GM12878 (cell line): Measurements from ENCODE around the gene RPL29. TPM values are rescaled to one million over a fixed set of nuclear protein-coding genes. Genes with fewer than 3 reads are reported as not detected.

Experiments used
- ATAC-seq: fragments of 200-7000 bp; cut with Tn5 transposase; 3 replicates; pipeline ENCODE4 v1.9.1; 2020; ENCODE audit warnings: mild to moderate bottlenecking, moderate library complexity
- BruUV-seq: library from RNA; stranded (reverse); fragments of 400-500 nt; replicated peaks from 2 replicates; lab custom pipeline; 2021; lab: Mats Ljungman, UMichigan
- CTCF ChIA-PET: fragments of 300-600 bp; sonication (Branson Sonifier 250); formaldehyde crosslinking; extraction: SDS; loops from one replicate; lab custom pipeline; 2021; ENCODE audit warnings: inconsistent platforms; lab: Yijun Ruan, JAX
- POLR2A ChIA-PET: fragments of 350-600 bp; formaldehyde crosslinking; extraction: SDS; loops from one replicate; lab custom pipeline; 2021; ENCODE audit warnings: inconsistent platforms; lab: Charles Lee
- RAD21 ChIA-PET: fragments of 300-600 bp; sonication (Branson Sonifier 250); formaldehyde crosslinking; loops from one replicate; lab custom pipeline; 2023; ENCODE audit warnings: antibody characterized with exemption; ENCODE audit not compliant: unreplicated experiment; lab: Charles Lee
- SMC1A ChIA-PET: fragments of 300-600 bp; sonication (Branson Sonifier 250); formaldehyde crosslinking; loops from one replicate; lab custom pipeline; 2023; ENCODE audit not compliant: unreplicated experiment, uncharacterized antibody; lab: Charles Lee
- DNase-seq: peaks from one replicate; pipeline ENCODE4 v3.0.0-alpha.2; 2011; ENCODE audit warnings: low read depth, low spot score
- FAIRE-seq: peaks from 3 replicates; lab custom pipeline; 2011; peaks lifted over from hg19 to GRCh38; lab: Jason Lieb, UNC
- H2AFZ ChIP-seq: 2 replicates; pipeline ENCODE4 v1.6.0; 2011; ENCODE audit warnings: low read depth, low read length, control low read depth; ENCODE audit not compliant: control insufficient read depth
- H3K27ac ChIP-seq: 2 replicates; pipeline ENCODE4 v1.5.1; 2011; ENCODE audit warnings: control low read depth; ENCODE audit not compliant: control insufficient read depth, insufficient read depth
- H3K27me3 ChIP-seq, 2 experiments: replicated peaks in 1 of 2; 2 replicates each; pipeline versions ENCODE4 v1.6.0 to v1.6.1; 2011; ENCODE audit warnings: low read length in 1 of 2; ENCODE audit not compliant: control insufficient read depth in 2 of 2, insufficient read depth in 2 of 2
- H3K36me3 ChIP-seq, 2 experiments: 2 replicates each; pipeline ENCODE4 v1.5.1; 2011; ENCODE audit warnings: low read length in 1 of 2; ENCODE audit not compliant: control insufficient read depth in 2 of 2, insufficient read depth in 2 of 2
- H3K4me1 ChIP-seq: 2 replicates; pipeline ENCODE4 v1.6.1; 2011; ENCODE audit warnings: mild to moderate bottlenecking, low read length, moderate library complexity, mixed read lengths; ENCODE audit not compliant: control insufficient read depth, insufficient read depth
- H3K4me2 ChIP-seq: 2 replicates; pipeline ENCODE4 v1.6.0; 2011; ENCODE audit warnings: control low read depth; ENCODE audit not compliant: control insufficient read depth, insufficient read depth
- H3K4me3 ChIP-seq: fragments of 200-600 bp; sonication (generic); 2 replicates; pipeline ENCODE4 v1.5.1; 2016
- H3K79me2 ChIP-seq: 2 replicates; pipeline ENCODE4 v1.6.0; 2011; ENCODE audit warnings: low read length; ENCODE audit not compliant: control insufficient read depth, insufficient read depth
- H3K9ac ChIP-seq: 2 replicates; pipeline ENCODE4 v1.8.0; 2011; ENCODE audit warnings: low read length, control low read depth, mixed read lengths; ENCODE audit not compliant: control insufficient read depth, insufficient read depth
- H3K9me3 ChIP-seq: replicated peaks from 3 replicates; pipeline ENCODE4 v1.5.1; 2011; ENCODE audit warnings: mild to moderate bottlenecking, low read length; ENCODE audit not compliant: control insufficient read depth, insufficient read depth
- H4K20me1 ChIP-seq: 2 replicates; pipeline ENCODE4 v1.6.0; 2011; ENCODE audit not compliant: control insufficient read depth, insufficient read depth
- ATF7 ChIP-seq: fragments of 450-650 bp; IDR thresholded peaks from 2 replicates; pipeline ENCODE4 v1.6.1; 2016; ENCODE audit warnings: low read depth, mild to moderate bottlenecking
- GABPA ChIP-seq: IDR thresholded peaks from 2 replicates; pipeline ENCODE4 v1.6.1; 2014; ENCODE audit warnings: antibody characterized with exemption, low read depth, mild to moderate bottlenecking, inconsistent platforms
- HDAC2 ChIP-seq: fragments of 200-600 bp; sonication (generic); IDR thresholded peaks from 2 replicates; pipeline ENCODE4 v1.6.1; 2017
- IKZF1 ChIP-seq: fragments of 450-650 bp; conservative IDR thresholded peaks from 2 replicates; pipeline ENCODE4 v1.6.1; 2017; ENCODE audit warnings: antibody characterized with exemption, mild to moderate bottlenecking
- MEF2B ChIP-seq: fragments of 450-650 bp; IDR thresholded peaks from 2 replicates; pipeline ENCODE4 v1.6.1; 2018; ENCODE audit warnings: mild to moderate bottlenecking, moderate library complexity; ENCODE audit not compliant: partially characterized antibody, poor library complexity, severe bottlenecking
- MYC ChIP-seq: IDR thresholded peaks from 2 replicates; pipeline ENCODE4 v1.6.1; 2011; ENCODE audit warnings: mild to moderate bottlenecking, low read length, moderate library complexity, inconsistent platforms; ENCODE audit not compliant: insufficient read depth, insufficient replicate concordance, insufficient read length, severe bottlenecking
- NBN ChIP-seq: fragments of 450-650 bp; IDR thresholded peaks from 2 replicates; pipeline ENCODE4 v1.6.1; 2016
- PML ChIP-seq: IDR thresholded peaks from 2 replicates; pipeline ENCODE4 v1.6.1; 2012; ENCODE audit warnings: low read length, inconsistent platforms
- SIN3A ChIP-seq: IDR thresholded peaks from 2 replicates; pipeline ENCODE4 v1.6.1; 2012; ENCODE audit warnings: low read depth, low read length, improper control_type of control experiment
- SMAD1 ChIP-seq: fragments of 450-650 bp; IDR thresholded peaks from 2 replicates; pipeline ENCODE4 v1.6.1; 2018; ENCODE audit warnings: mild to moderate bottlenecking, low read depth; ENCODE audit not compliant: partially characterized antibody
- SMAD5 ChIP-seq: IDR thresholded peaks from 2 replicates; pipeline ENCODE4 v1.6.1; 2016; ENCODE audit warnings: antibody characterized with exemption, low read depth
- SMARCA5 ChIP-seq: fragments of 450-650 bp; IDR thresholded peaks from 2 replicates; pipeline ENCODE4 v1.6.1; 2017; ENCODE audit warnings: mild to moderate bottlenecking
- WRNIP1 ChIP-seq: IDR thresholded peaks from 2 replicates; pipeline ENCODE4 v1.6.1; 2011; ENCODE audit warnings: low read depth, low read length, improper control_type of control experiment, borderline replicate concordance
- ZNF207 ChIP-seq: fragments of 450-650 bp; IDR thresholded peaks from 2 replicates; pipeline ENCODE4 v1.6.1; 2014; ENCODE audit warnings: antibody characterized with exemption, mild to moderate bottlenecking, borderline replicate concordance
- ZNF217 ChIP-seq: fragments of 450-650 bp; IDR thresholded peaks from 2 replicates; pipeline ENCODE4 v1.6.1; 2017; ENCODE audit warnings: antibody characterized with exemption, mild to moderate bottlenecking
- ZNF384 ChIP-seq: IDR thresholded peaks from 2 replicates; pipeline ENCODE4 v1.6.1; 2012; ENCODE audit warnings: low read depth, mild to moderate bottlenecking, low read length, improper control_type of control experiment, borderline replicate concordance
- WGBS: methylation state at CpG from one replicate; pipeline ENCODE4 v1.1.6; 2016; ENCODE audit warnings: low lambda C conversion rate; ENCODE audit not compliant: insufficient replicate concordance, insufficient coverage; ENCODE audit errors: missing lambda C conversion rate; 5-methylcytosine and 5-hydroxymethylcytosine counted together
- in situ Hi-C: fragments of 300-500 bp; cut with MboI; formaldehyde crosslinking; loops from 9 replicates; pipeline ENCODE4 v1.14.3; 2018; ENCODE audit warnings: mixed read lengths
- intact Hi-C: fragments of 100-400 bp; cut with micrococcal nuclease; formaldehyde crosslinking; loops from one replicate; pipeline ENCODE4 v1.14.2; 2022; ENCODE audit not compliant: unreplicated experiment
- polyA plus RNA-seq, 11 experiments: library from polyadenylated mRNA; depleted of rRNA in 4 of 11; unstranded in 6 of 11; stranded (reverse) in 5 of 11; fragments of >200 nt; fragmentation: Nextera tagmentation in 4 of 11; fragmentation: Illumina TruSeq in 1 of 11; extraction: Ambion mirVana in 4 of 11; extraction: Trizol in 1 of 11; gene quantifications; 1 replicate in 1 of 11; 2 replicates in 10 of 11; pipeline versions ENCODE4 v1.2.1 to v1.2.3, GENCODE V29; 2011 to 2016; ENCODE audit warnings: inconsistent platforms in 2 of 11, missing spikeins in 2 of 11, low read depth in 1 of 11
- total RNA-seq, 4 experiments: library from RNA; depleted of rRNA in 3 of 4; stranded (reverse); fragments of >200 nt in 3 of 4; fragmentation: Illumina TruSeq in 1 of 4; extraction: Trizol in 1 of 4; gene quantifications; 2 replicates each; pipeline versions ENCODE4 v1.2.1 to v1.2.3, GENCODE V29; 2013 to 2021
- TF ChIP-seq, protein P1 (sequence below): fragments of 450-650 bp; IDR thresholded peaks from 2 replicates; pipeline ENCODE4 v1.6.1; 2016; ENCODE audit warnings: mild to moderate bottlenecking
- TF ChIP-seq, protein P2 (sequence below): fragments of 450-650 bp; formaldehyde crosslinking; IDR thresholded peaks from 2 replicates; pipeline ENCODE4 v1.4.0; 2020; ENCODE audit warnings: mild to moderate bottlenecking, moderate library complexity
- TF ChIP-seq, protein P3 (sequence below): IDR thresholded peaks from 2 replicates; pipeline ENCODE4 v1.6.1; 2011; ENCODE audit warnings: borderline replicate concordance, low read depth, mild to moderate bottlenecking, moderate library complexity, mixed read lengths, low read length; ENCODE audit not compliant: insufficient read depth; ENCODE audit errors: extremely low read length

The RPL29 gene
- total and polyA plus RNA-seq, 10 of the 15 experiments (the other 5 are each of a cell fraction or from before 2014, with no cell fraction given), result 1,053 to 2,477 (median 1,657) TPM

DNA sequence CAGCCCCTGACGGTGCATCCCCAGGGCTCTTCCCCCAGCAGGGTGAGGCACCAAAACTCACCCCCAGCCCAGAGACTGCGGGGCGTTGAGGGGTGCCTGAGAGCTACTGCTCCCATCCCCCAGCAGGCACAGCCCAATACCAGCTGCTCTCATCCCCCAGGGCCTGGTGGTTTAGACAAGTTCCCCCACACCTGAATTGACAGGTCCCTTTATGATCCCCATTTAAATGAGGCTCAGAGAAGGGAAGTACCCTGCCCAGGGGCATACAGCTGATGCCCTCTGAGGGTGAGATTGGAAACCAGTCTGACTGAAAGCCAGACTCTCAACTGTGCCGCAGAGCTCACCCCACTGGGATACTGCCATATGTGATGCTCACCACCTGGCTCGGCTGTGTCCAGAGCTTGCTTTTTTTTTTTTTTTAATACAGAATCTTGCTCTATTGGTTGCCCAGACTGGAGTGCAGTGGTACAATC lies 40.6 kb upstream of the RPL29 start:
- Histone ChIP-seq H3K27me3 (no peaks in the 10 kb centered on the region), H3K9ac (no peak overlapping the region), H2AFZ (no peak overlapping the region), H3K4me1 (peaks cover 7% of the 10 kb centered on the region; the same call in 1 of the 2 replicates), H3K79me2 (no peaks in the 10 kb centered on the region), H3K27ac (no peak overlapping the region), H3K4me2 (no peak overlapping the region), H3K4me3 (no peak overlapping the region), H4K20me1 (no peaks in the 10 kb centered on the region), H3K9me3 (no peaks in the 10 kb centered on the region; the same call in 2 of the 3 replicates), H3K36me3 (no peaks in the 10 kb centered on the region)
- in situ Hi-C loops (no loop called here), intact Hi-C loops (no loop called here)
- DNase-seq (peak; percentile 76), FAIRE-seq (no peak), ATAC-seq (peak; percentile 91)
- SMC1A ChIA-PET, result interaction anchor here (0.7 to 3.8 kb wide), 13 partner anchors 9 to 82 kb away, joined by 3 to 37 read pairs (median 6); partner anchors contain the start of gene RPL29
- BruUV-seq, result no TSS peak
- RAD21 ChIA-PET, result interaction anchor here (0.8 to 4.5 kb wide), 16 partner anchors 11 to 1718 kb away, joined by 3 to 48 read pairs (median 4); partner anchors contain the start of genes POC1A and RPL29
- WGBS, result 0% methylated on average over 5 of the region's 5 CpGs
- POLR2A ChIA-PET, result interaction anchor here (0.6 to 2.7 kb wide), 12 partner anchors 11 to 69 kb away, joined by 3 to 17 read pairs (median 4); partner anchors contain the start of genes DUSP7 and PCBP4
- CTCF ChIA-PET, result interaction anchor here (0.5 to 4.6 kb wide), 15 partner anchors 11 to 241 kb away, joined by 3 to 44 read pairs (median 5); partner anchors contain the start of gene DUSP7
- TF ChIP-seq SMAD1, result no peak
- TF ChIP-seq ZNF207, result no peak
- peak; percentile 65 for TF ChIP-seq IKZF1
- TF ChIP-seq WRNIP1, result no peak
- peak; percentile 52; the same call in 1 of the 2 replicates for TF ChIP-seq ZNF384
- TF ChIP-seq SMAD5, result no peak
- TF ChIP-seq, protein P1, sequence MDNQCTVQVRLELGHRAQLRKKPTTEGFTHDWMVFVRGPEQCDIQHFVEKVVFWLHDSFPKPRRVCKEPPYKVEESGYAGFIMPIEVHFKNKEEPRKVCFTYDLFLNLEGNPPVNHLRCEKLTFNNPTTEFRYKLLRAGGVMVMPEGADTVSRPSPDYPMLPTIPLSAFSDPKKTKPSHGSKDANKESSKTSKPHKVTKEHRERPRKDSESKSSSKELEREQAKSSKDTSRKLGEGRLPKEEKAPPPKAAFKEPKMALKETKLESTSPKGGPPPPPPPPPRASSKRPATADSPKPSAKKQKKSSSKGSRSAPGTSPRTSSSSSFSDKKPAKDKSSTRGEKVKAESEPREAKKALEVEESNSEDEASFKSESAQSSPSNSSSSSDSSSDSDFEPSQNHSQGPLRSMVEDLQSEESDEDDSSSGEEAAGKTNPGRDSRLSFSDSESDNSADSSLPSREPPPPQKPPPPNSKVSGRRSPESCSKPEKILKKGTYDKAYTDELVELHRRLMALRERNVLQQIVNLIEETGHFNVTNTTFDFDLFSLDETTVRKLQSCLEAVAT, result no peak
- no peak for TF ChIP-seq ZNF217
- TF ChIP-seq GABPA, result no peak
- no peak for TF ChIP-seq MYC
- TF ChIP-seq, protein P2, sequence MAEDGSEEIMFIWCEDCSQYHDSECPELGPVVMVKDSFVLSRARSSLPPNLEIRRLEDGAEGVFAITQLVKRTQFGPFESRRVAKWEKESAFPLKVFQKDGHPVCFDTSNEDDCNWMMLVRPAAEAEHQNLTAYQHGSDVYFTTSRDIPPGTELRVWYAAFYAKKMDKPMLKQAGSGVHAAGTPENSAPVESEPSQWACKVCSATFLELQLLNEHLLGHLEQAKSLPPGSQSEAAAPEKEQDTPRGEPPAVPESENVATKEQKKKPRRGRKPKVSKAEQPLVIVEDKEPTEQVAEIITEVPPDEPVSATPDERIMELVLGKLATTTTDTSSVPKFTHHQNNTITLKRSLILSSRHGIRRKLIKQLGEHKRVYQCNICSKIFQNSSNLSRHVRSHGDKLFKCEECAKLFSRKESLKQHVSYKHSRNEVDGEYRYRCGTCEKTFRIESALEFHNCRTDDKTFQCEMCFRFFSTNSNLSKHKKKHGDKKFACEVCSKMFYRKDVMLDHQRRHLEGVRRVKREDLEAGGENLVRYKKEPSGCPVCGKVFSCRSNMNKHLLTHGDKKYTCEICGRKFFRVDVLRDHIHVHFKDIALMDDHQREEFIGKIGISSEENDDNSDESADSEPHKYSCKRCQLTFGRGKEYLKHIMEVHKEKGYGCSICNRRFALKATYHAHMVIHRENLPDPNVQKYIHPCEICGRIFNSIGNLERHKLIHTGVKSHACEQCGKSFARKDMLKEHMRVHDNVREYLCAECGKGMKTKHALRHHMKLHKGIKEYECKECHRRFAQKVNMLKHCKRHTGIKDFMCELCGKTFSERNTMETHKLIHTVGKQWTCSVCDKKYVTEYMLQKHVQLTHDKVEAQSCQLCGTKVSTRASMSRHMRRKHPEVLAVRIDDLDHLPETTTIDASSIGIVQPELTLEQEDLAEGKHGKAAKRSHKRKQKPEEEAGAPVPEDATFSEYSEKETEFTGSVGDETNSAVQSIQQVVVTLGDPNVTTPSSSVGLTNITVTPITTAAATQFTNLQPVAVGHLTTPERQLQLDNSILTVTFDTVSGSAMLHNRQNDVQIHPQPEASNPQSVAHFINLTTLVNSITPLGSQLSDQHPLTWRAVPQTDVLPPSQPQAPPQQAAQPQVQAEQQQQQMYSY (CRISPR knock-in tag), result no peak
- TF ChIP-seq, protein P3, sequence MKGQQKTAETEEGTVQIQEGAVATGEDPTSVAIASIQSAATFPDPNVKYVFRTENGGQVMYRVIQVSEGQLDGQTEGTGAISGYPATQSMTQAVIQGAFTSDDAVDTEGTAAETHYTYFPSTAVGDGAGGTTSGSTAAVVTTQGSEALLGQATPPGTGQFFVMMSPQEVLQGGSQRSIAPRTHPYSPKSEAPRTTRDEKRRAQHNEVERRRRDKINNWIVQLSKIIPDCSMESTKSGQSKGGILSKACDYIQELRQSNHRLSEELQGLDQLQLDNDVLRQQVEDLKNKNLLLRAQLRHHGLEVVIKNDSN, result no peak
- 0 out of 2 replicates have a peak, but pooled peaks have one; percentile 26 for TF ChIP-seq ATF7
- TF ChIP-seq MEF2B, result peak; percentile 89
- TF ChIP-seq SIN3A, result no peak
- no peak for TF ChIP-seq HDAC2
- peak; percentile 65; the same call in 1 of the 2 replicates for TF ChIP-seq NBN
- TF ChIP-seq SMARCA5, result no peak
- no peak for TF ChIP-seq PML
